ENCODE data around the gene BIRC3.

GRCh38 chr11:102288725-102289083 is 28.6 kb upstream of the BIRC3 start:
- TF ChIP-seq POLR2A (IDR thresholded peaks at IDR 0.05), result no peak
- no peak for TF ChIP-seq CTCF (IDR thresholded peaks at IDR 0.05)
